ENCODE measurements around the gene CLEC4G. TPM values are rescaled to one million over a fixed set of nuclear protein-coding genes. Genes with fewer than 3 reads are reported as not detected.

The CLEC4G gene
- total and polyA plus RNA-seq, 3 experiments from 2014 or later = not detected

DNA sequence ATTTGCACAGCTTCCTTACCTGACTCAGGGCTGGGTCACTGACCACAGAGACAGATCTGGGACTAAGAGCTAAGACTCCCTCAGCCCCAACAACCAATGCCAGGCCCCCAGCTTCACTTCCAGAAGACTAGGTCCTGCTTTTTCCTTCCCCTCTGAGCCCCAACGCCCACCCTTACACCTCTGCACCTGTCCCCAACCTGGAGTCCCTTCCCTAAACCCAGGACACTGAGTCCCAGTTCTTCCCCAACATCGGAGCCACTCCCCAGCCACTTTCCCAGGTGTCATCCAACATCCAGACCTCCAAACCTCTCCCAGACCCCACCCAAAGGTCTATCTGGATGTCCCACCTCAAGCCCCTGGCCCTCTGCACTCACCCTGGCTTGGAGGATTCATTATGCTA is 32.9 kb downstream of the CLEC4G start:
- no peak overlapping the region for H3K27ac ChIP-seq (ENCODE audit: low read depth, low read length)
- ChIA-PET CTCF (interaction anchor here (2.6 kb wide), 1 partner anchor 18 kb away, joined by 15 read pairs; the partner anchor contains the start of gene TRAPPC5), POLR2A (no interaction called here)
- no peaks in the 10 kb centered on the region for H3K9me3 ChIP-seq (ENCODE audit: low read length)
- Mint-ChIP-seq H3K4me3 (no peak overlapping the region), H3K9me3 (no peaks in the 10 kb centered on the region), H3K4me1 (peaks cover 3 to 20% (median 4%) of the 10 kb centered on the region in 3 donors), H3K27me3 (peaks cover 17 to 23% of the 10 kb centered on the region in 2 donors), H3K27ac (peak overlapping the region in 1 of 8 donors; percentile 32), H3K36me3 (no peaks in the 10 kb centered on the region)
- DNase-seq = no peak
- no peaks in the 10 kb centered on the region for H3K36me3 ChIP-seq (ENCODE audit: insufficient read depth, low read length)
- peaks cover 2% of the 10 kb centered on the region for H3K4me1 ChIP-seq (ENCODE audit: insufficient read depth, low read length)
- no peak overlapping the region for H3K4me3 ChIP-seq (ENCODE audit: low read length)
- H3K27me3 ChIP-seq (ENCODE audit: insufficient read depth, low read length, poor library complexity, severe bottlenecking) = no peaks in the 10 kb centered on the region

GRCh38 chr19:7698583-7698982 is 33.3 kb downstream of the CLEC4G start:
- POLR2A ChIA-PET = no interaction called here
- Histone ChIP-seq H3K36me3 (ENCODE audit: insufficient read depth, low read length) (no peaks in the 10 kb centered on the region), H3K4me1 (ENCODE audit: insufficient read depth, low read length) (no peaks in the 10 kb centered on the region), H3K27me3 (ENCODE audit: insufficient read depth, low read length, poor library complexity, severe bottlenecking) (no peaks in the 10 kb centered on the region), H3K9me3 (ENCODE audit: low read length) (no peaks in the 10 kb centered on the region), H3K4me3 (ENCODE audit: low read length) (no peak overlapping the region), H3K27ac (ENCODE audit: low read depth, low read length) (no peak overlapping the region)
- Mint-ChIP-seq H3K9me3 (no peaks in the 10 kb centered on the region), H3K36me3 (no peaks in the 10 kb centered on the region), H3K4me1 (peaks cover 3 to 17% (median 4%) of the 10 kb centered on the region in 3 donors), H3K27ac (no peak overlapping the region), H3K4me3 (no peak overlapping the region), H3K27me3 (peaks cover 17 to 23% of the 10 kb centered on the region in 2 donors)
- CTCF ChIA-PET = interaction anchor here (2.6 kb wide), 1 partner anchor 18 kb away, joined by 15 read pairs; the partner anchor contains the start of gene TRAPPC5
- DNase-seq = no peak

DNA sequence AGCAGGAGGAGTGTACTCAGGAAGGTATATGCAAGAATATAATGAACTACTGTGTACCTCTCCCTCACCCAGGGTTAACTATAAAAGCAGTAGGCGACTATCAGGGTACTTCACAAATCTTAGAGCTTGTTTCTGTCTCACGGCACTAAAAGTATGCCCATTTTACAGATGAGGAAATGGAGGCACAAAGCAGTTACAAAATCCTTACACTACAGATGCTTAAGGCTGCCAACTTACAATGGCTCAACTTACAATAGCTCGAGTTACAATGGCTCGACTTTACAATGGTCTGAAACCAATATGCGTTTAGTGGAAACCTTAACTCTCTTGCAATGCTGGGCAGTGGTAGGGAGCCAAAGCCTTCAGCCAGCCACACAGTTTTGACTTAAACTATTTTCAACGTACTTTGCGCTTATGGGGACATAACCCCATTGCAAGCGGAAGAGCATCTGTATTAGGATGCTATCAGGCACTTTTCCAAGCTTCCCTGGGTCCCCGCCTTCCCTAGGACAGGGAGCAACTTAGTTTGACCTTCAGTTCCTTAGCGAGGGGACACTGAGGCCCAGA is 34.1 kb downstream of the CLEC4G start:
- POLR2A ChIA-PET = interaction anchor here (0.7 kb wide), 1 partner anchor 621 kb away, joined by 5 read pairs; no protein-coding TSS in a partner anchor
- DNase-seq = no peak

DNA sequence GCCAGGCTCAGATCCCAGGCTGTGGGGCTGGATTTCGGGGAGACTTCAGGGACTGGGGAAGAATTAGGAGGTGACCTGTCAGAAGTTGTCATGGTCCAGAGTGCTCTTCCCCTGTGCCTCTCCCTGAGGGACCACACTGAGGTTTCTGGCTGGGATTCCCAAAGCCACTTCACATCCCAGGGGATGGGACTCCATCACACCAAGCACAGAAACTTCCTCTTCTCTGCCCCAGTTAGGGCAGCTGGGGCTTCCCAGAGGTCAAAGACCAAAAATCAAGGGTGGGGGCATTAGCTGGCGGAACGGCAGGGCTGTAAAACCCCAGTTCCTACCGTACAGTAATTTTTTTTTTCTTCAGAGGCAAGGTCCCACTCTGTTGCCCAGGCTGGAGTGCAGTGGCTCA is 37.4 kb downstream of the CLEC4G start:
- ChIA-PET CTCF (no interaction called here), POLR2A (no interaction called here)
- Mint-ChIP-seq H3K27ac (peak overlapping the region in 1 of 8 donors; percentile 10), H3K9me3 (no peaks in the 10 kb centered on the region), H3K4me1 (peaks cover 0 to 12% (median under 1%) of the 10 kb centered on the region in 3 donors), H3K4me3 (no peak overlapping the region), H3K36me3 (no peaks in the 10 kb centered on the region), H3K27me3 (peaks cover 13 to 20% of the 10 kb centered on the region in 2 donors)
- Histone ChIP-seq H3K36me3 (ENCODE audit: insufficient read depth, low read length) (no peaks in the 10 kb centered on the region), H3K4me3 (ENCODE audit: low read length) (no peak overlapping the region), H3K4me1 (ENCODE audit: insufficient read depth, low read length) (peaks cover 11% of the 10 kb centered on the region), H3K9me3 (ENCODE audit: low read length) (peaks cover 16% of the 10 kb centered on the region), H3K27ac (ENCODE audit: low read depth, low read length) (no peak overlapping the region), H3K27me3 (ENCODE audit: insufficient read depth, low read length, poor library complexity, severe bottlenecking) (no peaks in the 10 kb centered on the region)
- DNase-seq = no peak

More for the DNA sequence above, 34.1 kb downstream of the CLEC4G start:
- Histone ChIP-seq H3K4me1 (ENCODE audit: insufficient read depth, low read length) (peaks cover 7% of the 10 kb centered on the region), H3K9me3 (ENCODE audit: low read length) (peaks cover under 1% of the 10 kb centered on the region), H3K27ac (ENCODE audit: low read depth, low read length) (no peak overlapping the region), H3K4me3 (ENCODE audit: low read length) (no peak overlapping the region), H3K36me3 (ENCODE audit: insufficient read depth, low read length) (no peaks in the 10 kb centered on the region), H3K27me3 (ENCODE audit: insufficient read depth, low read length, poor library complexity, severe bottlenecking) (no peaks in the 10 kb centered on the region)
- Mint-ChIP-seq H3K4me1 (peaks cover 3 to 16% (median 4%) of the 10 kb centered on the region in 3 donors), H3K27ac (no peak overlapping the region), H3K27me3 (peaks cover 17 to 23% of the 10 kb centered on the region in 2 donors), H3K9me3 (no peaks in the 10 kb centered on the region), H3K36me3 (no peaks in the 10 kb centered on the region), H3K4me3 (peak overlapping the region in 1 of 7 donors; percentile 11)
- CTCF ChIA-PET = no interaction called here

GRCh38 chr19:7692417-7693088 is 39.4 kb downstream of the CLEC4G start:
- DNase-seq = peak in 4 of 5 donors; percentile 28 to 75 (median 60)
- Mint-ChIP-seq H3K9me3 (no peaks in the 10 kb centered on the region), H3K36me3 (no peaks in the 10 kb centered on the region), H3K4me1 (peaks cover 0 to 6% (median 0%) of the 10 kb centered on the region in 3 donors), H3K4me3 (no peak overlapping the region), H3K27me3 (peaks cover 8 to 10% of the 10 kb centered on the region in 2 donors), H3K27ac (no peak overlapping the region)
- Histone ChIP-seq H3K36me3 (ENCODE audit: insufficient read depth, low read length) (no peaks in the 10 kb centered on the region), H3K27me3 (ENCODE audit: insufficient read depth, low read length, poor library complexity, severe bottlenecking) (no peaks in the 10 kb centered on the region), H3K27ac (ENCODE audit: low read depth, low read length) (no peak overlapping the region), H3K4me1 (ENCODE audit: insufficient read depth, low read length) (peaks cover 11% of the 10 kb centered on the region), H3K9me3 (ENCODE audit: low read length) (peaks cover 16% of the 10 kb centered on the region), H3K4me3 (ENCODE audit: low read length) (no peak overlapping the region)
- ChIA-PET CTCF (no interaction called here), POLR2A (interaction anchor here (0.9 kb wide), 1 partner anchor 13 kb away, joined by 3 read pairs; no protein-coding TSS in a partner anchor)

DNA sequence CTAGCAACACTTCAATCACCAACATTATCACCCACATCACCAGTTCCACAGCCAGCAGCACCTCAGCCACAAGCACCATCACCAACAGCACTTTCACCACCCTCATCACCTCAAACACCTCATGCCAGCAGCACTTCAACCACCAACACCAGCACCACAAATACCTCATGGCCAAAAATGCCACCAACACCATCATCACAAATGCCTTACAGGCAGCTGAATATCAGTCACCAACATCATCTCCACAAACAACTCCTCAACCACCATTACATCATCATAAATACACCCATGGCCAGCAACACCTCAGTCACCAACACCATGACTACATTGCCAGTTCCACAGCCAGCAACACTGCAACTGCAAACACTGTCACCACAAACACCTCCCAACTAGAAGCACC is 40.4 kb downstream of the CLEC4G start:
- peaks cover 11% of the 10 kb centered on the region for H3K4me1 ChIP-seq (ENCODE audit: insufficient read depth, low read length)

GRCh38 chr19:7690779-7691258 is 41.1 kb downstream of the CLEC4G start:
- H3K27ac Mint-ChIP-seq = no peak overlapping the region
- POLR2A ChIA-PET = no interaction called here
- H3K9me3 ChIP-seq (ENCODE audit: low read length) = peaks cover 16% of the 10 kb centered on the region
- no peak overlapping the region for H3K4me3 Mint-ChIP-seq
- peaks cover 0 to under 1% (median 0%) of the 10 kb centered on the region in 3 donors for H3K36me3 Mint-ChIP-seq
- H3K27me3 Mint-ChIP-seq = peaks cover 0 to 4% of the 10 kb centered on the region in 2 donors
- no peaks in the 10 kb centered on the region for H3K36me3 ChIP-seq (ENCODE audit: insufficient read depth, low read length)
- no peak overlapping the region for H3K27ac ChIP-seq (ENCODE audit: low read depth, low read length)
- peak in 1 of 5 donors; percentile 51 for DNase-seq
- CTCF ChIA-PET = no interaction called here
- H3K4me1 ChIP-seq (ENCODE audit: insufficient read depth, low read length) = peaks cover 11% of the 10 kb centered on the region
- H3K4me3 ChIP-seq (ENCODE audit: low read length) = no peak overlapping the region
- no peaks in the 10 kb centered on the region for H3K27me3 ChIP-seq (ENCODE audit: insufficient read depth, low read length, poor library complexity, severe bottlenecking)
- peaks cover 0 to 6% (median 0%) of the 10 kb centered on the region in 3 donors for H3K4me1 Mint-ChIP-seq
- H3K9me3 Mint-ChIP-seq = no peaks in the 10 kb centered on the region

More for the DNA sequence above, 40.4 kb downstream of the CLEC4G start:
- Mint-ChIP-seq H3K27ac (no peak overlapping the region), H3K4me3 (no peak overlapping the region), H3K27me3 (peaks cover 1 to 4% of the 10 kb centered on the region in 2 donors), H3K36me3 (no peaks in the 10 kb centered on the region), H3K4me1 (peaks cover 0 to 6% (median 0%) of the 10 kb centered on the region in 3 donors), H3K9me3 (no peaks in the 10 kb centered on the region)
- Histone ChIP-seq H3K27me3 (ENCODE audit: insufficient read depth, low read length, poor library complexity, severe bottlenecking) (no peaks in the 10 kb centered on the region), H3K4me3 (ENCODE audit: low read length) (no peak overlapping the region), H3K9me3 (ENCODE audit: low read length) (peaks cover 16% of the 10 kb centered on the region), H3K36me3 (ENCODE audit: insufficient read depth, low read length) (no peaks in the 10 kb centered on the region), H3K27ac (ENCODE audit: low read depth, low read length) (peak overlapping the region; percentile 20)
- CTCF ChIA-PET = no interaction called here
- POLR2A ChIA-PET = no interaction called here
- DNase-seq = peak in 4 of 5 donors; percentile 17 to 66 (median 46)

DNA sequence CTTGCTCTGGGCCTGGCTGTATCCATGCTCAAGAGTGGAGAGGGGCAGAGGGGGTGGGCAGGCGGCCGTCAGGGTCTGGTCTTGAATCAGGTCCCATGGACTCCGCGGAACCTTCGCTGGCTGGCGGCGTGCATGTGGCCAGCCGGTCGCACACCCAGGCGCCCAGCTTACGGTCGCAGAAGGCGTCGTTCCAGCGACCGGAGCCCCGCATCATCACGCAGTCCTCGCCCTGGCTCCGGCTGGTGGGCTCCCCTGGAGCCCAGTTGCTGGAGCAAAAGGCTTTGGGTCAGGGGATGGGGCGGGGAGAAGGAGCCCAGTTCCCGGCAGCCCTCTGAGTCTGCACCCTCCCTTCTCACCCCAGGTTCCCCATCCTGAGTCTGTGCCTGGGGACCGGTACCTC is 42.7 kb downstream of the CLEC4G start:
- Histone ChIP-seq H3K27ac (ENCODE audit: low read depth, low read length) (no peak overlapping the region), H3K4me1 (ENCODE audit: insufficient read depth, low read length) (peaks cover 11% of the 10 kb centered on the region), H3K36me3 (ENCODE audit: insufficient read depth, low read length) (no peaks in the 10 kb centered on the region), H3K4me3 (ENCODE audit: low read length) (no peak overlapping the region), H3K27me3 (ENCODE audit: insufficient read depth, low read length, poor library complexity, severe bottlenecking) (no peaks in the 10 kb centered on the region), H3K9me3 (ENCODE audit: low read length) (peaks cover 16% of the 10 kb centered on the region)
- Mint-ChIP-seq H3K9me3 (no peaks in the 10 kb centered on the region), H3K4me1 (peaks cover 0 to 2% (median 0%) of the 10 kb centered on the region in 3 donors), H3K36me3 (peaks cover 0 to 7% (median 0%) of the 10 kb centered on the region in 3 donors), H3K27me3 (peaks cover 0 to 3% of the 10 kb centered on the region in 2 donors), H3K4me3 (no peak overlapping the region), H3K27ac (no peak overlapping the region)
- CTCF ChIA-PET = interaction anchor here (1.4 kb wide), 1 partner anchor 8 kb away, joined by 3 read pairs; the partner anchor contains the start of gene TRAPPC5
- no peak for DNase-seq
- POLR2A ChIA-PET = no interaction called here
